Activated B cell treated with CpG ODN at 0.5 μM for 24 hours (primary cell): ENCODE data around the gene ZNF804B. TPM values are rescaled to one million over a fixed set of nuclear protein-coding genes. Genes with fewer than 3 reads are reported as not detected.
A peak's percentile ranks its signal among the peaks of the same experiment; 100 is the strongest.

ENCODE experiments used
- ATAC-seq: fragments of 200-7000 bp; cut with Tn5 transposase; one replicate; pipeline ENCODE4 v1.10.0; 2021; ENCODE audit warnings: low read depth, mild to moderate bottlenecking, moderate library complexity
- CTCF ChIA-PET: fragments of 350-600 bp; sonication (Branson Sonifier 250); formaldehyde crosslinking; loops from one replicate; lab custom pipeline; 2021; ENCODE audit warnings: antibody characterized with exemption; lab: Charles Lee
- POLR2A ChIA-PET: fragments of 350-600 bp; sonication (Branson Sonifier 250); formaldehyde crosslinking; loops from one replicate; lab custom pipeline; 2021; ENCODE audit warnings: antibody characterized with exemption; lab: Charles Lee
- DNase-seq: peaks from one replicate; pipeline ENCODE4 v3.0.0; 2022
- H3K27ac Mint-ChIP-seq: one replicate; pipeline ENCODE4 v1.8.0; 2020; ENCODE audit warnings: mixed read lengths
- H3K27me3 Mint-ChIP-seq: one replicate; pipeline ENCODE4 v1.8.0; 2021; ENCODE audit warnings: mixed read lengths
- H3K36me3 Mint-ChIP-seq: one replicate; pipeline ENCODE4 v1.8.0; 2021; ENCODE audit warnings: low read depth, mixed read lengths
- H3K4me1 Mint-ChIP-seq: one replicate; pipeline ENCODE4 v1.8.0; 2021; ENCODE audit warnings: mixed read lengths
- H3K4me3 Mint-ChIP-seq: one replicate; pipeline ENCODE4 v1.8.0; 2020; ENCODE audit warnings: mild to moderate bottlenecking, mixed read lengths
- H3K9me3 Mint-ChIP-seq: one replicate; pipeline ENCODE4 v1.8.0; 2020; ENCODE audit warnings: mixed read lengths
- CTCF ChIP-seq: fragments of 200-600 bp; IDR thresholded peaks from one replicate; pipeline ENCODE4 v1.8.0; 2022; ENCODE audit warnings: antibody characterized with exemption, mild to moderate bottlenecking
- intact Hi-C: fragments of 100-400 bp; cut with micrococcal nuclease; formaldehyde crosslinking; loops from one replicate; pipeline ENCODE4 v1.15.1; 2024
- total RNA-seq: library from RNA; stranded (reverse); gene quantifications from 2 replicates; pipeline ENCODE4 v1.2.3, GENCODE V29; 2022

The ZNF804B gene
- total RNA-seq, 1 donor from 2014 or later, result not detected

GRCh38 chr7:88969167-88969566, 209.7 kb downstream of the ZNF804B start:
- intact Hi-C loops, result no loop called here
- H3K27ac Mint-ChIP-seq, result no peak overlapping the region
- no peaks in the 10 kb centered on the region for H3K36me3 Mint-ChIP-seq
- no peaks in the 10 kb centered on the region for H3K27me3 Mint-ChIP-seq
- H3K4me1 Mint-ChIP-seq, result no peaks in the 10 kb centered on the region
- TF ChIP-seq CTCF, result no peak
- no peak for DNase-seq
- CTCF ChIA-PET, result no interaction called here
- ATAC-seq, result no peak
- POLR2A ChIA-PET, result no interaction called here
- H3K4me3 Mint-ChIP-seq, result no peak overlapping the region
- peaks cover 4% of the 10 kb centered on the region for H3K9me3 Mint-ChIP-seq

GRCh38 chr7:88985295-88985694, 225.8 kb downstream of the ZNF804B start:
- no peak for ATAC-seq
- H3K36me3 Mint-ChIP-seq, result no peaks in the 10 kb centered on the region
- no peaks in the 10 kb centered on the region for H3K27me3 Mint-ChIP-seq
- CTCF ChIA-PET, result no interaction called here
- H3K9me3 Mint-ChIP-seq, result no peaks in the 10 kb centered on the region
- no peaks in the 10 kb centered on the region for H3K4me1 Mint-ChIP-seq
- no peak for TF ChIP-seq CTCF
- DNase-seq, result no peak
- no peak overlapping the region for H3K27ac Mint-ChIP-seq
- POLR2A ChIA-PET, result no interaction called here
- intact Hi-C loops, result no loop called here
- H3K4me3 Mint-ChIP-seq, result no peak overlapping the region

GRCh38 chr7:89001306-89001705, 241.8 kb downstream of the ZNF804B start:
- Mint-ChIP-seq H3K9me3 (no peaks in the 10 kb centered on the region), H3K36me3 (no peaks in the 10 kb centered on the region), H3K27ac (no peak overlapping the region), H3K4me3 (no peak overlapping the region), H3K4me1 (peaks cover 7% of the 10 kb centered on the region), H3K27me3 (no peaks in the 10 kb centered on the region)
- no peak for DNase-seq
- TF ChIP-seq CTCF, result no peak
- intact Hi-C loops, result no loop called here
- CTCF ChIA-PET, result no interaction called here
- POLR2A ChIA-PET, result no interaction called here
- ATAC-seq, result no peak

- Mint-ChIP-seq H3K36me3 (no peaks in the 10 kb centered on the region), H3K27ac (no peak overlapping the region), H3K4me3 (peak overlapping the region; percentile 26), H3K9me3 (no peaks in the 10 kb centered on the region), H3K27me3 (no peaks in the 10 kb centered on the region), H3K4me1 (peaks cover 7% of the 10 kb centered on the region)
- DNase-seq (no peak), ATAC-seq (no peak)
- ChIA-PET CTCF (no interaction called here), POLR2A (no interaction called here)
- no peak for TF ChIP-seq CTCF
- intact Hi-C loops, result no loop called here
Observed at GRCh38 chr7:89002981-89003956, 243.8 kb downstream of the ZNF804B start.

- Mint-ChIP-seq H3K36me3 (no peaks in the 10 kb centered on the region), H3K9me3 (peaks cover 9% of the 10 kb centered on the region), H3K27me3 (no peaks in the 10 kb centered on the region), H3K4me1 (no peaks in the 10 kb centered on the region), H3K27ac (no peak overlapping the region), H3K4me3 (no peak overlapping the region)
- ATAC-seq, result no peak
- no peak for TF ChIP-seq CTCF
- intact Hi-C loops, result no loop called here
- no peak for DNase-seq
- ChIA-PET CTCF (no interaction called here), POLR2A (no interaction called here)
Observed at GRCh38 chr7:89012016-89012415, 252.5 kb downstream of the ZNF804B start.
